ENCODE results near the gene KIF3C. TPM values are rescaled to one million over a fixed set of nuclear protein-coding genes. Genes with fewer than 3 reads are reported as not detected.
A peak's percentile ranks its signal among the peaks of the same experiment; 100 is the strongest.

The KIF3C gene
- total and polyA plus RNA-seq, 9 of the 15 experiments (the other 6 are each of a cell fraction or from before 2014, with no cell fraction given): 0.69 to 6.7 (median 3.3) TPM

- peak; percentile 97 for TF ChIP-seq RBFOX2 (IDR thresholded peaks at IDR 0.05; ENCODE audit: low read depth, low read length)
- peak; percentile 38; the same call in 1 of the 2 replicates for TF ChIP-seq L3MBTL2 (IDR thresholded peaks at IDR 0.05)
- TF ChIP-seq NBN (IDR thresholded peaks at IDR 0.05; ENCODE audit: low read depth): peak; percentile 13
- TF ChIP-seq SMARCA4 (IDR thresholded peaks at IDR 0.05): 0 out of 2 replicates have a peak, but pooled peaks have one; percentile 28
- TF ChIP-seq CCNT2 (IDR thresholded peaks at IDR 0.05; ENCODE audit: borderline replicate concordance, extremely low read depth, insufficient read length, low read depth, low read length): peak; percentile 37
- TF ChIP-seq, protein P1, sequence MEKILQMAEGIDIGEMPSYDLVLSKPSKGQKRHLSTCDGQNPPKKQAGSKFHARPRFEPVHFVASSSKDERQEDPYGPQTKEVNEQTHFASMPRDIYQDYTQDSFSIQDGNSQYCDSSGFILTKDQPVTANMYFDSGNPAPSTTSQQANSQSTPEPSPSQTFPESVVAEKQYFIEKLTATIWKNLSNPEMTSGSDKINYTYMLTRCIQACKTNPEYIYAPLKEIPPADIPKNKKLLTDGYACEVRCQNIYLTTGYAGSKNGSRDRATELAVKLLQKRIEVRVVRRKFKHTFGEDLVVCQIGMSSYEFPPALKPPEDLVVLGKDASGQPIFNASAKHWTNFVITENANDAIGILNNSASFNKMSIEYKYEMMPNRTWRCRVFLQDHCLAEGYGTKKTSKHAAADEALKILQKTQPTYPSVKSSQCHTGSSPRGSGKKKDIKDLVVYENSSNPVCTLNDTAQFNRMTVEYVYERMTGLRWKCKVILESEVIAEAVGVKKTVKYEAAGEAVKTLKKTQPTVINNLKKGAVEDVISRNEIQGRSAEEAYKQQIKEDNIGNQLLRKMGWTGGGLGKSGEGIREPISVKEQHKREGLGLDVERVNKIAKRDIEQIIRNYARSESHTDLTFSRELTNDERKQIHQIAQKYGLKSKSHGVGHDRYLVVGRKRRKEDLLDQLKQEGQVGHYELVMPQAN (IDR thresholded peaks at IDR 0.05; ENCODE audit: borderline replicate concordance): peak; percentile 58
- TF ChIP-seq, protein P2, sequence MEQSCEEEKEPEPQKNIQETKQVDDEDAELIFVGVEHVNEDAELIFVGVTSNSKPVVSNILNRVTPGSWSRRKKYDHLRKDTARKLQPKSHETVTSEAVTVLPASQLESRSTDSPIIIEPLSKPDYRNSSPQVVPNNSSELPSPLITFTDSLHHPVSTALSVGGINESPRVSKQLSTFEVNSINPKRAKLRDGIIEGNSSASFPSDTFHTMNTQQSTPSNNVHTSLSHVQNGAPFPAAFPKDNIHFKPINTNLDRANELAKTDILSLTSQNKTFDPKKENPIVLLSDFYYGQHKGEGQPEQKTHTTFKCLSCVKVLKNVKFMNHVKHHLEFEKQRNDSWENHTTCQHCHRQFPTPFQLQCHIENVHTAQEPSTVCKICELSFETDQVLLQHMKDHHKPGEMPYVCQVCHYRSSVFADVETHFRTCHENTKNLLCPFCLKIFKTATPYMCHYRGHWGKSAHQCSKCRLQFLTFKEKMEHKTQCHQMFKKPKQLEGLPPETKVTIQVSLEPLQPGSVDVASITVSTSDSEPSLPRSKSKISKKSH (CRISPR knock-in tag; IDR thresholded peaks at IDR 0.05): no peak
- peak; percentile 52 for TF ChIP-seq CREM (IDR thresholded peaks at IDR 0.05; ENCODE audit: low read depth)
- no peak for TF ChIP-seq BRCA1 (IDR thresholded peaks at IDR 0.05)
- TF ChIP-seq BRCA1 (CRISPR knock-in tag; IDR thresholded peaks at IDR 0.05): peak; percentile 93; the same call in 1 of the 2 replicates
- TF ChIP-seq HDAC3 (IDR thresholded peaks at IDR 0.05; ENCODE audit: borderline replicate concordance, partially characterized antibody): no peak
- TF ChIP-seq SRSF7 (optimal IDR thresholded peaks at IDR 0.05; ENCODE audit: low read depth, low read length): no peak
- TF ChIP-seq, protein P3, sequence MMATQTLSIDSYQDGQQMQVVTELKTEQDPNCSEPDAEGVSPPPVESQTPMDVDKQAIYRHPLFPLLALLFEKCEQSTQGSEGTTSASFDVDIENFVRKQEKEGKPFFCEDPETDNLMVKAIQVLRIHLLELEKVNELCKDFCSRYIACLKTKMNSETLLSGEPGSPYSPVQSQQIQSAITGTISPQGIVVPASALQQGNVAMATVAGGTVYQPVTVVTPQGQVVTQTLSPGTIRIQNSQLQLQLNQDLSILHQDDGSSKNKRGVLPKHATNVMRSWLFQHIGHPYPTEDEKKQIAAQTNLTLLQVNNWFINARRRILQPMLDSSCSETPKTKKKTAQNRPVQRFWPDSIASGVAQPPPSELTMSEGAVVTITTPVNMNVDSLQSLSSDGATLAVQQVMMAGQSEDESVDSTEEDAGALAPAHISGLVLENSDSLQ (IDR thresholded peaks at IDR 0.05): no peak
- TF ChIP-seq CREB1 (IDR thresholded peaks at IDR 0.05): no peak
- TF ChIP-seq CREB1 (CRISPR knock-in tag; IDR thresholded peaks at IDR 0.05): peak; percentile 56; the same call in 1 of the 2 replicates
- no peak for TF ChIP-seq U2AF2 (optimal IDR thresholded peaks at IDR 0.05; ENCODE audit: low read depth, low read length)
- TF ChIP-seq ZNF316 (IDR thresholded peaks at IDR 0.05): no peak
- no peak for TF ChIP-seq FOS (IDR thresholded peaks at IDR 0.05; ENCODE audit: extremely low read depth, insufficient read length)
- TF ChIP-seq MED1 (CRISPR knock-in tag; IDR thresholded peaks at IDR 0.05; ENCODE audit: borderline replicate concordance): no peak
- no peak for TF ChIP-seq MCM7 (IDR thresholded peaks at IDR 0.05)
- peak; percentile 22; the same call in 1 of the 2 replicates for TF ChIP-seq ETV1 (tag; conservative IDR thresholded peaks at IDR 0.05; ENCODE audit: low read depth)
- no peak for TF ChIP-seq EP300 (IDR thresholded peaks at IDR 0.05; ENCODE audit: low read length)
- TF ChIP-seq SP2 (IDR thresholded peaks at IDR 0.05; ENCODE audit: extremely low read depth, low read depth, low read length, poor library complexity, severe bottlenecking): no peak
- no peak for TF ChIP-seq ZNF124 (CRISPR knock-in tag; IDR thresholded peaks at IDR 0.05)
- 0 out of 2 replicates have a peak, but pooled peaks have one; percentile 20 for TF ChIP-seq ZNF121 (CRISPR knock-in tag; conservative IDR thresholded peaks at IDR 0.05)
- TF ChIP-seq SUPT5H (IDR thresholded peaks at IDR 0.05): peak; percentile 75
- TF ChIP-seq POLR2G (IDR thresholded peaks at IDR 0.05; ENCODE audit: low read depth, low read length): peak; percentile 95
These were observed 104.6 kb downstream of the KIF3C start (continued) for GRCh38 chr2:25877431-25878360.
